Stimulated activated CD4-positive, alpha-beta T cell treated with anti-CD3 and anti-CD28 coated beads, Interleukin-12 subunit alpha, Interleukin-12 subunit beta, amount 100 ng/mL, for 48 hours (primary cell): ENCODE results near the gene PLK5.
A peak's percentile ranks its signal among the peaks of the same experiment; 100 is the strongest.
"Not testable (repeated sequence)": the region's sequence is repeated elsewhere in the genome, so short reads cannot be mapped to it uniquely, and the experiment has no call there.

Experiments
- DNase-seq, 3 donors: peaks; one replicate each; pipeline ENCODE4 v3.0.0-alpha.2; 2020; ENCODE audit warnings: low read depth in 2 of 3, low spot score in 1 of 3

Gene PLK5

DNA sequence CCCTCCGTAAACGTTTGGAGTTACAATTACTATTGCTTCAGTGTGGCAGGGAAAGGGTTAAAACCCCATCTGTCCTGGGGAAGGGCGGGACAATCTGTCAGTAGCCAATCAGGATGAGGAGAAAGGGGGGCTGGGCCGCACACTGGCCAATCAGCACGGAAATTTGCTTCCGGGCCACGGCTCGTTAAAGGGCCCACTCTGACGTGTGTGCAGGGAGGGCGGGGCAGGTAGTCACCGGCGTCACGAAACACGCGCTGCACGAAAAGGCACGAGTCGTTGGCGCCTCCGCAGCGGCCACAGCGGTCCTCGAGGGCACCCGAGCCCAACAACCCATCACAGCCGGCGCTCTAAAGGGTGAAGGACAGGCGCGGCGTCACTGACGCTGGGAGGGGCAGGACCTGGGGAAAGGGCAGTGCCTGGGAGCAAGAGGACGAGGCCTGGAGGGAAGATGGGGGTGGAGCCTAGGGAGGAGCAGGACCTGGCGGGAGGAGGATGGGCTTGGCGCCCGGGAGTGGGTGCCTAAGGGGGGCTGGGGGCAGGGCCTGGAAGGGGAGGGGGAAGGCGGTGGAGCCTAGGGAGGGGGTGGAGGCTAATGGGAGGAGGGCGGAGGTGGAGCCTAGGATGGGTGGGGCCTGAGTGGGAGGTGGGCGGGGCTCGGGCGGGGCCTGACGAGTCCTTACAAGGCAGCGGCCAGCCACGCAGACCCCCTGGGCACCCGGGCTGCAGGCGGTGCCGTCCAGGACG lies 15.9 kb upstream of the PLK5 start:
- DNase-seq: peak; percentile 86 to 95 (median 88)

DNA sequence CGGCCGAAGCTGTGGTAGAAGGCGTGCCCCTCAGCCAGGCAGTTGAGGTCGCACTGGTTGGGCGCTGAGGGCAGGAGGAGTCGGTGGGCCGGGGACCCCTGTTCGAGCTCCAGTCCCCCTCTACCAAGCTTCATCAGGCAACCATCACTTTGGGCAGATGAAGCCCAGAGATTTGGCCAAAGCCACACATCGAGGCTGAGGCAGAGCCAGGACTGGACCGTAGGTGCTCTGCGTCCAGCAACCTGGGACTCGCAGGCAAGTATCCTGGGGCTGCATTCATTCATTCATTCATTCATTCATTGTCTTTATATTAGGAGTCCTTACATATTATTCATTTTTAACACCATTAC lies 15.4 kb upstream of the PLK5 start:
- DNase-seq: no peak

DNA sequence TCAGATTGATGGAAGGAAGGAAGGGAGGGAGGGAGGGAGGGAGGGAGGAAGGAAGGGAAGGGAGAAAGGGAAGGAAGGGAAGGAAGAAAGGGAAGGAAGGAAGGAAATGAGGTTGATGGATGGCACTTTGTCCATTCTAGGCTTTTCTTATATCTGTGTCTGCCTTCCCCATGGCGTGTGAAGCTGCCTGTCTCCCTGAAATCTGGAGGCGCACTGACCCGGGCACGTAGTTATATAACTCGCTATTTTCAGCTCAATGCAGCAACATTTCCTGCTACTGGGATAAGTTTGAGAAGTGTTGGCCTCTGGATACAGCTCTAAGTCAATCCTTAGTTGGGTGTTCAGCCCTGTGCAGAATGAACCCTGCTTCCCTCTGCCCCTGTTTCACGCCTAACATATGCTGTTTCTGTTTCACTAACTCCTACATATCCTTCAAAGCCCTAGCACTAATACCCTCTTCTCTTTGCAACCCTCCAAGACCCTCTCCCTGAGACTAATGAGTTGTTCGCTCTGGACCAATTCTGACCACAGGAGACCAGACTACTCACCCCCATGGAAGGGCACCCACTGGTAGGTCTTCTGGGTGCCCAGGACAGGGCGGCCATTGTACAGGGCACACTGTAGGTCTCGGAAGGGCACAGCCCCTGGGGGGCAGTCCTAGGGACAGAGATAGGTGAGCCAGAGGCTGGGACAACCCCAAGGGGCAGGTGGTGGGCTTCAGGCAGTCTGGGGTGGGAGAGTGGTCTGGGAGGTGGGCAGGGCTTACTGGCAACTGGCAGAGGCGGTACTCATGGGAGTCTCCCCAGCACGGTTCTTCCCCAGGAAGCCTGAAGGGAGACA lies 14.1 kb upstream of the PLK5 start:
- DNase-seq: no peak

DNA sequence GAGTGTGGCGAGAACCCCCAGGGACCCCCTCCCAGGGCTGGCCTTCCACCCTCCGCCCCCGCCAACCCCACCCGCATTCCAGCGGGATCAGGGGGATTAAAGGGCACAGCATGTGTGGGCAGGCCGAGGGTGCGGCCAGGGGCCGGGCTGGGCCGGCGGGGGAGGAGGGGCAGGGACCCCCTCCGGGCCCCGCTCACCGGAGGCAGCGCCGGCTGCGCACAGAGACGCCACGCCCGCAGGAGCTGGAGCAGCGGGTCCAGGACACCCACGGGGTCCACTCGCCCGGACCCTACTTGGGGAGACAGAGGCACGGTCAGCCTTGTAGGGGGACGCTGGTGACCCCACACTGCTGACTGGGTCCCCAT lies 13.5 kb upstream of the PLK5 start:
- DNase-seq: no peak

DNA sequence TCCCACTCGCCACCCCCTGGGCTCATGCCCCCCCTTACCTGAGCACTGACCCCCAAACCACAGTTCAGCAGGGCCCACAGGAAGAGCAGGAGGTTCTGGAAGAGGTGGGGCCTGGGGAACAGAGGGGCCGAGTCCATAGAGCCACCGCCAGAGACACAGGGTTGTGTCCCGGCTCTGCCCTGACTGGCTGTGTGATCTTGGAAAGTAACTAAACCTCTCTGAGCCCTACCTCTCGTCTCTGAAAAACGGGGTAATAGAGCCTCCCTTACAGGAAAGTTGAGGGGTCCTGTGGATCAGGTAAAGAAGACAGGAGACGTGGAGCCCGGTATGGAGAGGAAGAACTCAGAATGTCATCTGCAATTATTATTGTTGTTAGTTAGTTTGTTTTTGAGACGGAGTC lies 13.1 kb upstream of the PLK5 start:
- DNase-seq: no peak

DNA sequence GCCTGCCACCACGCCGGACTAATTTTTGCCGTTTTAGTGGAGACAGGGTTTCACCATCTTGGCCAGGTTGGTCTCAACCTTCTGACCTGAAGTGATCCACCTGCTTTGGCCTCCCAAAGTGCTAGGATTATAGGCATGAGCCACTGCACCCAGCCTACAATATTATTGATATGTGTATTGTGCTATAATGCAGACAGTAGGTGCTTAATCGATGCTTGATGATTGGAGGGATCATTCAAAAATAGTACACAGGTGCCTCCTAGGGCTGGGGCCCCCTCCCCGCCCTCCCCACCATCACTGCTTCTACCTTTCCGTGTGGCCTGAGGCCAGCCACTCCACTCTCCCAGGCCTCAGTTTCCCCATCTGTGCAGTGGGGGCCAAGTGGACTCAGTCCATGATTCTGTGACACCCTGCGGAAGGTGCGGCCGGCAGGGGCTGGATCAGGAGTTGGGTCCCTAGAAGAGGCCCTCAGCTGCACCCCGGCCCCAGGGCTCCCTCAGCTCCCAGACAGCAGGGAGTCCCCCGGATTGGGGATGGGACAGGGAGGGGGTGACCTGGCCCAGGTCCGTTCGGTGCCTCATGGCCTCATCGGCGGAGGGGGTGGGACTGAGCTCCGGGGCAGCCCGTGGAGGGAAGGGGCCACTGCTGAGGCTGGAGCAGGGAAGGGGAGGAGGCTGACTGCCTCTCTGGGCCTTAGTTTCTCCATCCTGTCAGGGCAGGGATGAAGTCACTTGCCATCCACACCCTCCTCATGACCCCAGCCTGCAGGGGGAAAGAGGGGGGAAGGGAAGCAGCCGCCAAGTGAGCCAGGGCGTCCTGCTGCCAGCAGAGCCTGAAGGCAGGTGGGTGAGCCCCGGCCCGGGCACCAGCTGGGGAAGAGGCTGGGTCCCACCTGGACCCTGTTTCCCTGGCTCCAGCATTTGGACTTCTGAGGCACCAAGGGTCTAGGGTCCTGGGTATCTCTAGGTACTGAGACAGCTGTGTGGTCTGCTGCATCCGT lies 12.3 kb upstream of the PLK5 start:
- DNase-seq: no peak

DNA sequence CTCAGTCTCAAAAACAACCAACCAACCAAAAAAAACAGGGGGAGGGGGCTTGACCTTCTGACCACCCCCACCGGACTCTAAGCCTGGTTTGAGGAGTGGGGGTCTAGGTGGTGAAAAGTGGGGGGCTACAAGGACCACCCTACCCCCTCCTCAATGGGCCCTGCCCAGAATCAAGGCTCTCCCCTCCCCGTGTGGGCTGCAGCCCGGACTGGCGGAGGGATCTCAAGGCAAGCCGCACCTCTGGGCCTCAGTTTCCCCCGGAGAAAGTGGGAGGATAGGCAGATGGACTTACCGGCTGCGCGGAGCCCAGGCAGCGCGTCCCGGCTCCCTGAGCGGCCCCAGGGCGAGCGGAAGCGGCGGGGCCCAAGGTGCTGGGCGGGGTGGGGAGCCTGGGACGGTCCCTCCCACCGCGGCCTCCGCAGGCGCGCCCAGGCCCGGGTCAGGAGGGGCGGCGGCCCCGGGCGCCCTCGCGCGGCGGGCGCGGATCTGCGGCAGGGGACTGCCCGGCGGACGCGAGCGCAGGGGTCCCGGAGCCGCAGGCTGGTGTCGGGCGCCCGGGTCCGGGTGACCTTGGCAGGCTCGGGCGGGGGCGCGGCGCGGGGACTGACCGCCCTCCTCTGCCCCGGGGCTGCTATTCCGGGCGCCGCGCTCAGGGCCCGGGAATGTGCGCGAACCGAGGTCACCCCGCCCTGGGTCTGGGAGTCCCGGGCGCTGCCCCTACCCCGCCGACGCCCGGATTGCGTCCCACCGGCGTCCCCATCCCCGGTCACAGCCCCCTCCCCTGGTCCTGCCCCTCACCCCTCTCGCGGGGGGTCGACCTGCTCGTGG lies 11.0 kb upstream of the PLK5 start, which contains the start of gene ADAMTSL5:
ADAMTSL5 (minus strand) TSS at position 349 of the 828 bp plus-strand sequence. CDS start 2,076 bp downstream, outside the sequence.
- peak; percentile 39 to 76 (median 56) for DNase-seq

DNA sequence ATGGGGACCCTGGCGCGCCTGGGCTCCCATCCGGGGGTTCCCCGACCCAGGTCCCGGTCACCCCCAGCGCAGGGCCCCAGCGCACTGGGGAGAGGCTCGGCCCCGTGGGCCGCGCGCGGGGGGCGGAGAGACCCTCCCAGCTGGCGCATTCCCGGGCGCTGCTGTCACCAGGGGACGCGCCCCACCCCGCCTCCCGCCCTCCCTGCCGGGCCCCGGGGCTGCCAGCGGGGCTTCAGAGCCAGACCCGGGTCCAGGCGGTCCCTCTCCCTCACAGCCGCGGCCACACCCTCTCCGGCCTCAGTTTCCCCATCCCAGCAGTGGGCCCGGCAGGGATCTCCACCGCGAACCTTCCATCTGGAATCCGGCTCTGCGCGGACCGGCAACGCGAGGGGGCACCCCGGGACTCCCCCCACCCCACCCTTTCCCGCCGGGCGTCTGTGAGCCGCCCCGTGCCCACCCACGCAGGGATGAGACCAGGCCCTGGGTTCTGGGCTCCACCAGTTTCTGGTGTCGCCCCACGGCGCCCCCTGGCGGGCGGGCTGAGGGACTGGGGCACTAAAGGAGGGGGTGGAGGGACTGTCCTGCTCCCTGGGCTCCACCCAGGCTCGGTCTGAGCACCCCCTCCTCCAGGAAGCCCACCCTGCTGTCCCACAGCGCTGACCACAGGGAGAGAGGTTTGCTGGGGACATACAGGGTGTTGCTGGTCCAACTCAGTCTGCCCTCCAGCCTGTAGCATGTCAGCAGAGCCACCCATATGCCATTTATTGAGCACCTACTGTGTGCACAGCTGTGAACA lies 10.2 kb upstream of the PLK5 start:
- peak; percentile 60 to 68 (median 66) for DNase-seq

DNA sequence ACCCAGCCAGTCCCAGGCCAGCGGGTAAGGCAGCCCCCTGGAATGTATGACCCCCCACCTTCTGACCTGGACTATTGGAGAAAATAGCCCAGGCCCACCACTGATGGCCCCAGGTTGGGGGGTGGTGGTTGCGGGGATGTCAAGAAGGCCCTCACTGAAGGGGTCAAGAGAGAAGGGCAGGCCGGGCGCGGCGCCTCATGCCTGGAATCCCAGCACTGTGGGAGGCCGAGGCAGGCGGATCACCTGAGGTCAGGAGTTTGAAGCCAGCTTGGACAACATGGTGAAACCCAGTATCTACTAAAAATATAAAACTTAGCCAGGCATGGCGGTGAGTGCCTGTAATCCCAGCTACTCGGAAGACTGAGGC lies 9.6 kb upstream of the PLK5 start:
- DNase-seq: no peak

DNA sequence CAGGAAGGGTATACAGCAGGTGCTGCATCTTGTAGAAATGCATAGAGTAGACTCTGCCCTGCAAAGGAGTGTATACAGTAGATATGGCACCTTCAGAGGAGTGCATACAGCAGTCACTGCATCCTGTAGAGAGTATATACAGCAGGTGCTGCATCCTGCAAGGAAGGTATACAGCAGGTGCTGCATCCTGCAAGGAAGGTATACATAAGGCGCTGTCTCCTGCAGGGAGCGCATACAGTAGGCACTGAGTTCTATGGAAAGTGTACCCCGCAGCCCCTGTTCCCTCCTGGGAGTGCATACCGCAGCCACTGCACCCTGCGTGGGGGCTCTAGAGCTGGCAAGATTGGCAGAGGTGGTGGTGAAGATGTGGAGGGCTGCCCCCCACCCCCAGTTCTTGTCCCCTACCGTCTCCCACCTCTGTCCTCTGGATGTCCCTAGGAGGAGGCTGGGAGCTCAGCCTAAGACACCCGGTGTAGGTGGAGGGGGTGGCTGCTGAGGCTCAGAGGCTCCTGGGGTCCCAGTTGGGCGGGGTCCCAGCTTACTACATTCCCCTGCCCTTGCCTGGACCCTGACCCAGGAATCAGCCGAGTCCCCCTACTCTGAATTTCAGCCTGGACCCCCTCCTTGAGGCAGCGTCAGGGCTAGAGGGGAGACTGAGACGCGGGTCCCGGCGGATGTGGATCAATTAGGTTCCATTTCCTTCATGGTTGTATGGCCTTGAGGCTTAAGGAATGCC lies 8.7 kb upstream of the PLK5 start:
- no peak for DNase-seq

DNA sequence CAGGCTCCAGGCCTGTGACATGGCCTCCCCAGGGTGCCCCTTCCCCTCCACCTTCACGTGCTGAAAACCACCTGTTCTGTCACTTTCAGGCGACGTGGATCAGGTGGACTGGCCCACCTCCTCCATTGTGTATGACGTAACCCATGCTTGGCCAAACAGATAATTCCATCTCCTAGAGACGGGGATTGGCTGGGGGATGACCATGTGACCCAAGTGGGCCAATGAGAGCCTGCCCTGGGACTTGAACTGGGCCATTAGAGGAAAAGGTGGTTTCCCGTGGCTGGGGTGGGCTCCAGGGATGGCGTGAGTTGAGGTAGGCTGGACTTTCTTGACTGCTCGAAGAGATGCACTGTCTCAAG lies 7.5 kb upstream of the PLK5 start:
- no peak for DNase-seq

DNA sequence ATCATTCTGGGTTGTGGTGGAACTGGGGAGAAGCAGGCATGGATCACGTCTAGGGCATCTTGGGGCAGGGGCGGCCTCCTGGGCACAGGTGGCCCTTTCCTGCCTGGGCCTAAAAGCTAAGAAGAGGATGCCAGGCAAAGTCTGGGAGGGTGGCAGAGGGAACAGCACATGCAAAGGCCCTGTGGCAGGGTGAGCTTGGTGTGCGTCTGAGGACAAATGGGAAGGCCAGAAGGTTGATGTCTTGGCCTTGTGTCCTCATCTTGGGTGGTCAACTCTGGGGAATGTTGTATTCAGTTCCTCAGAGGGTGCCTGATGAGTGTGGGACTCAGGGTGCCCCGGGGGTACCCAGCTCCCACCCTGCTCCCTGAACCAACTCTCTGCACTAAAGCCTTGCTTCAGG lies 5.4 kb upstream of the PLK5 start:
- DNase-seq: no peak

DNA sequence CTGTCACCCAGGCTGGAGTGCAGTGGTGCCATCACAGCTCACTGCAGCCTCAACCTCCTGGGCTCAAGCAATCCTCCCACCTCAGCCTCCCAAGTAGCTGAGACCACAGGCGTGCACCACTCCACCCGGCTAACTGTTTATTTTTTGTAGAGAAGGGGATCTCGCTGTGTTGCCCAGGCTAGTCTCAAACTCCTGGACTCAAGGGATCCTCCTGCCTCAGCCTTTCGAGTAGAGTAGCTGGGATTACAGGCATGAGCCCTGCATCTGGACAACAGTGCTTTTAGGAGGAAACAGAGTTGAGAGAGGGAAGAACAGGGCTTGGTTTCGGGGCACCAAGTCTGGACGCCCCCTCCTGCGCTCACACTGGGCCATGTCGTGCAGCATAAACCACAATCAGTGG lies 4.1 kb upstream of the PLK5 start:
- not testable (repeated sequence) for DNase-seq

DNA sequence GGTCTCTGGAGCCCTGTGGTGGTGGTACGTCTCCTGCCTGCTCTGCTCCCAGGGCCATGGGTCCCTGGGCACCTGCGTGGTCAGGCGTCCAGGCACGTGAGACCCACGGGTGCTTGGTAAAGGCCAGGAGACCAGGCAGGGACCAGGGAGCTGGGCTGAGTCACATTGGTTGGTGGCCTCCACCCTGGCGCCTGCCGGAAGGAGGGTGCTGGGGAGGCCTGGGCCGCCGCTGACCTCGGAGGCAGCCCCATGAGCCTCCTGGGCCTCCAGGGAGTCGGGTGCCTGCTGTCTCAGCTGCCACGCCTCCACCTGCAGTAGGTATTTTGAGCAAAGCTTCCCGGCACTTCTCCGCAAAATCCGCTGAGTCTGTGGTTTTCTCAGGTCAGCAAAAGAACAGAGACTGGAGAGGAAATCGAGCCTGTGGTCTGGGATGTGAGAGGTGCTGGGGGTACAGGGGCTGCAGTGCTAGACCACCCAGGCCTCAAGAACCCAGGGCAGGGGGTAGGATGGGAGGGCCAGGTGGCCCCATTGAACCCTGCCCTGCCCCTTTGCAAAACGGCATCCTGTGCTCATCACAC lies 3.6 kb upstream of the PLK5 start:
- no peak for DNase-seq

DNA sequence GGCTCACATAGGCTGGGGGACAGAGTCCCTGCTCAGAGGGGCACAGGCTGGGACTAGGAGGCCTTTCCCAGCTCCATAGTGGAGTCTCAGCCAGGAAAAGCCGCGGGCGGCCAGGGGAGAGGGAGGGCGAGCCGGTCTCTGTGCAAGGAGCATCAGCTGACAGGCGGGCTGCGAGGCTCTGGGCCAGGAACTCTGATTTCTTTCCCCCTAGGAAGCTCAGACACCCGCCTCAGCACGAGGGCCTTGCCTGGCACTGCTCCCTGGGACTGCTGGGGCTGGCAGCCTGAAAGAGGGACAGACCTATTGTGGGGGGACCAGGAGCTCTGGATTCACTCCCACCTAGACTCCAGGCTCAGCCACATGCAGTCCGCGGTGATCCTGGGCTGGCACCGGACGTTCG lies 2.2 kb upstream of the PLK5 start:
- no peak for DNase-seq

DNA sequence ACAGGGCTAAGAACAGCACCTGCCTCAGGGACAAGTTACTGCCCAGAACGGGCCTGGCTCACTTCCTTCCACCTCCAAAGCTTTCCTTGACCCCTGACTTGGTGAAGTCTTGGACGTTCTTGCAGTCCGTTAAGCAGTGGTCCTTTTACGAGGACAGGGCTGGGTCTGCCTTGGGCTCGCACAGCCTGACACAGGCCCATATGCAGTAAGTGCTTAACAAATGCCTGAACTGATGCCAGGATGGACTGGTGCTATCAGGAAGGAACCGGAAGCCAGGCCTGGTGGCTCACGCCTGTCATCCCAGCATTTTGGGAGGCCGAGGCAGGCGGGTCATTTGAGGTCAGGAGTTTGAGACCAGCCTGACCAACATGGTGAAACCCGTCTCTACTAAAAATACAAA lies 1.8 kb upstream of the PLK5 start:
- no peak for DNase-seq

DNA sequence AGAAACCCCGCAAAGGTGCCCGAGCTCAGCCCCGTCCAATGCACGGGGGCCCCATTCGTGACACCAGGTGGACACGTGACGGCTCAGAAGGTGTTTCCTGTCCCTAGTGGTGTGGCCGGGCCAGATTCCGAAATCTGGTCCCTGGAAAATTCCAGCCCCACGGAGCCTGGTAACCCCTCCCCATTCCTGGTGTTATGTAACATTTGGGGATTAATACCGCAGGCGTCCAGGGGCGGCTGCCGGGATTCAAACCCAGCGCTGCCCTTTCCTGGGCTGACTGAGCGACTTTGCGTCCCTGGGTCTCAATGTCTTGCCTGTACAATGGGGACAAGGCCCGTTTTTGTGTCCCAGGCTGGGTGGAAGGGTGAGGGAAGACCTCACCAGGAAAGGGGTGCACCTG lies 1.0 kb upstream of the PLK5 start:
- DNase-seq: no peak

DNA sequence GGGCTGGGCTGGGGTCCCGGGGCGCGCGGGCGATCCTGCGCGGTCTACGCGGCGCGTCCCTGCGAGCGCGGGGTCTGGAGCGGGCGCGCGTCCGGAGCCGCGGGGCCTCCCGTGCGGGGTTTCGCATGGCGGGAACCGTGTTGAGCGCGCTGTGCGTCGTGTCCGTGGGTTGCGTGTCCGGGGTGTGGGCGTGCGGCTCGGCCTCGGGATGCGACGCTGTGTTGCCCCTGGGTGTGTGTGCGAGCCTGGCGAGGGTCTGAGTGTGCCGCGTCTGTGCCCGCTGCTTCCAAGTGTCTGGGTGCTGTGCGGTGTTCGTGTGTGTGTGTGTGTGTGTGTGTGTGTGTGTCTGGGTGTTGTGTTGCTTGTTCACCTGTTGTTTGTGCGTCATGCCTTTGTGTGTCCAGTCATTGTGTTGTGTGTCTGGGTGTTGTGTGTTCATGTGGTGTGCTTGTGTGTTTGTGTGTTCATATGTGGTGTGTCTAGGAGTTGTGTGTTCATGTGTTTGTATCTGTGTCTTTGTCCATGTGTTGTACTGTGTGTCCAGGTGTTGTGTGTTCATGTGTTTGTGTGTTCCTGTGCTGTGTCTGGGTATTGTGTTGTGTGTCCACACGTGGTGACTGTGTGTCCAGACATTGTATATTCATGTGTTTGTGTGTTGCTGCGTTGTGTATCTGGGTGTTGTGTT lies 552 bp downstream of the PLK5 start:
- no peak for DNase-seq
